H1 (cell line): ENCODE results near the gene SLC6A8.

ENCODE experiments used
- CTCF ChIP-seq, 3 experiments: IDR thresholded peaks; 1 replicate in 2 of 3; 2 replicates in 1 of 3; pipeline versions ENCODE4 v1.5.1 to v1.6.1; 2011; ENCODE audit warnings: low read length in 3 of 3, mild to moderate bottlenecking in 3 of 3, inconsistent platforms in 2 of 3, low read depth in 1 of 3, moderate library complexity in 1 of 3; ENCODE audit not compliant: insufficient read depth in 1 of 3; ENCODE audit errors: control extremely low read depth in 1 of 3
- EP300 ChIP-seq, 2 experiments: IDR thresholded peaks; 1 replicate in 1 of 2; 2 replicates in 1 of 2; pipeline ENCODE4 v1.6.1; 2011 to 2012; ENCODE audit warnings: low read depth in 2 of 2, low read length in 2 of 2, mild to moderate bottlenecking in 2 of 2, borderline replicate concordance in 1 of 2, inconsistent platforms in 1 of 2, moderate library complexity in 1 of 2
- EZH2 ChIP-seq: fragments of 200-600 bp; sonication (generic); IDR thresholded peaks from 2 replicates; pipeline ENCODE4 v1.7.1; 2012; ENCODE audit warnings: low read depth, mild to moderate bottlenecking, moderate library complexity, low read length, inconsistent platforms; ENCODE audit not compliant: severe bottlenecking
- JUND ChIP-seq: IDR thresholded peaks from 2 replicates; pipeline ENCODE4 v1.6.1; 2011; ENCODE audit warnings: mild to moderate bottlenecking, improper control_type of control experiment, low read length
- POLR2A ChIP-seq, 2 experiments: IDR thresholded peaks; 1 replicate in 1 of 2; 2 replicates in 1 of 2; pipeline ENCODE4 v1.6.1; 2011; ENCODE audit warnings: low read depth in 2 of 2, low read length in 2 of 2, mild to moderate bottlenecking in 2 of 2; ENCODE audit errors: control extremely low read depth in 1 of 2

- TF ChIP-seq JUND (no peak), EP300 (IDR thresholded peaks at IDR 0.05; ENCODE audit: borderline replicate concordance in 1 of 2, low read depth in 2 of 2, low read length in 2 of 2) (no peak), EZH2 (no peak), POLR2A (IDR thresholded peaks at IDR 0.05; ENCODE audit: control extremely low read depth in 1 of 2, low read depth in 2 of 2, low read length in 2 of 2) (no peak), CTCF (IDR thresholded peaks at IDR 0.05; ENCODE audit: control extremely low read depth in 1 of 3, insufficient read depth in 1 of 3, low read depth in 1 of 3, low read length in 3 of 3) (no peak)
Measured at GRCh38 chrX:153700376-153700945, 12.7 kb downstream of the SLC6A8 start.
